GM21723 (cell line): ENCODE results near the gene VWDE.

Experiments used
- ATAC-seq: cut with Tn5 transposase; IDR thresholded peaks from one replicate; pipeline ENCODE4 v1.9.1; 2021; ENCODE audit warnings: mild to moderate bottlenecking, moderate library complexity; ENCODE audit not compliant: unreplicated experiment

The VWDE gene

GRCh38 chr7:12294701-12295100, 109.0 kb downstream of the VWDE start:
- no peak for ATAC-seq

GRCh38 chr7:12291870-12292269, 111.8 kb downstream of the VWDE start:
- peak; percentile 58 for ATAC-seq

- ATAC-seq = no peak
Observed at GRCh38 chr7:12290761-12291160, 112.9 kb downstream of the VWDE start.

- no peak for ATAC-seq
Observed at GRCh38 chr7:12289996-12290395, 113.7 kb downstream of the VWDE start.

- no peak for ATAC-seq
Observed at GRCh38 chr7:12287901-12288300, 115.8 kb downstream of the VWDE start.

- no peak for ATAC-seq
Observed at GRCh38 chr7:12281038-12281437, 122.6 kb downstream of the VWDE start.
